SK-N-MC (cell line): ENCODE measurements around the gene MGAT5.

Experiments
- EZH2 ChIP-seq: fragments of 200-600 bp; sonication (generic); IDR thresholded peaks from one replicate; pipeline ENCODE4 v1.6.1; 2017; ENCODE audit warnings: antibody characterized with exemption
- FOXP2 ChIP-seq: optimal IDR thresholded peaks from 2 replicates; pipeline ENCODE3; 2011; ENCODE audit warnings: mild to moderate bottlenecking, moderate library complexity; ENCODE audit not compliant: insufficient read depth; ENCODE audit errors: extremely low read length, control extremely low read depth
- POLR2AphosphoS5 ChIP-seq: IDR thresholded peaks from 2 replicates; pipeline ENCODE4 v1.6.1; 2012; ENCODE audit warnings: mild to moderate bottlenecking, low read depth, low read length, borderline replicate concordance

GRCh38 chr2:134231301-134231964, 22.4 kb upstream of the MGAT5 start:
- no peak for TF ChIP-seq POLR2AphosphoS5
- TF ChIP-seq EZH2 = no peak
- no peak for TF ChIP-seq FOXP2
